BJ (cell line): ENCODE data around the gene KRTAP1-5. TPM values are rescaled to one million over a fixed set of nuclear protein-coding genes. Genes with fewer than 3 reads are reported as not detected.

Experiments used
- CTCF ChIA-PET: fragments of 350-600 bp; formaldehyde crosslinking; extraction: SDS; loops from one replicate; lab custom pipeline; 2021; ENCODE audit warnings: antibody characterized with exemption, inconsistent platforms; lab: Yijun Ruan, JAX
- POLR2A ChIA-PET: fragments of 300-600 bp; sonication (Branson Sonifier 250); formaldehyde crosslinking; extraction: SDS; loops from one replicate; lab custom pipeline; 2021; ENCODE audit warnings: antibody characterized with exemption; lab: Charles Lee
- DNase-seq: peaks from one replicate; pipeline ENCODE4 v3.0.0-alpha.2; 2011; ENCODE audit warnings: low read depth
- H3K27me3 ChIP-seq: 2 replicates; pipeline ENCODE4 v1.6.0; 2011; ENCODE audit warnings: low read length; ENCODE audit not compliant: control insufficient read depth, insufficient read depth
- H3K36me3 ChIP-seq: 2 replicates; pipeline ENCODE4 v1.5.1; 2011; ENCODE audit warnings: low read length; ENCODE audit not compliant: control insufficient read depth, insufficient read depth
- H3K4me3 ChIP-seq: 2 replicates; pipeline ENCODE4 v1.5.1; 2011; ENCODE audit warnings: low read depth, mild to moderate bottlenecking, control low read depth, low read length
- CTCF ChIP-seq: IDR thresholded peaks from 2 replicates; pipeline ENCODE4 v1.5.1; 2011; ENCODE audit warnings: low read depth, mild to moderate bottlenecking, control low read depth, inconsistent platforms, low read length, moderate library complexity; ENCODE audit not compliant: insufficient read depth
- polyA plus RNA-seq: library from polyadenylated mRNA; depleted of rRNA; stranded (reverse); fragments of >200 nt; gene quantifications from 2 replicates; pipeline ENCODE4 v1.2.3, GENCODE V29; 2011

Gene KRTAP1-5
- polyA plus RNA-seq, 1 experiment = 65.1 TPM

- ChIA-PET CTCF (no interaction called here), POLR2A (no interaction called here)
- no peaks in the 10 kb centered on the region for H3K27me3 ChIP-seq
- TF ChIP-seq CTCF = no peak
- no peak overlapping the region for H3K4me3 ChIP-seq
- H3K36me3 ChIP-seq = no peaks in the 10 kb centered on the region
- no peak for DNase-seq
These were observed 31.9 kb downstream of the KRTAP1-5 start for GRCh38 chr17:40995116-40995515.

DNA sequence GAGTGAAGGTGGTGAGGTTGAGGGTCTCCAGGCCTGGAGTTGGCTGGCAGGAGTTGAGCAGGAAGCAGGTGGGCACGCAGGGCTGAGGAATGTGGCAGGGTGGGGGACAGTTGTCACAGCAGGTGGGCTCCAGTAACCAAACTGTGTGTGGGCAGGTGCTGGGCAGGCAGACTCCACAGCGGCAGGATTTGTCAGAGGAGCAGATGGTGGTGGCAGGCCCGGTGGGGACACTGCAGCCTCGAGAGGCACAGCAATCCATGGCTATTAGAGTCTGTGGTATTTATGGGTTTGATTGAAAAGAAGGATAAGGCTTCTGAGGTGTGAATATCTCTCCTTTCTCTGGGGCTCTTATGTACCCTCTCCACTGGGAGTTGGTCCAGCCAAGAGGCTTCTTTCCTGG lies 33.2 kb downstream of the KRTAP1-5 start, which contains the start of gene KRTAP3-3:
KRTAP3-3 (minus strand) TSS at position 326 of the 400 bp plus-strand sequence; CDS start at position 259, 67 bp downstream.
- CTCF ChIA-PET = no interaction called here

GRCh38 chr17:40993084-40993483 lies 33.9 kb downstream of the KRTAP1-5 start:
- ChIA-PET POLR2A (no interaction called here), CTCF (no interaction called here)
- H3K36me3 ChIP-seq = no peaks in the 10 kb centered on the region
- TF ChIP-seq CTCF = no peak
- no peak overlapping the region for H3K4me3 ChIP-seq
- DNase-seq = no peak
- no peaks in the 10 kb centered on the region for H3K27me3 ChIP-seq

More for the DNA sequence above, 33.2 kb downstream of the KRTAP1-5 start, which contains the start of gene KRTAP3-3:
- POLR2A ChIA-PET = no interaction called here
- no peak for TF ChIP-seq CTCF
- no peak for DNase-seq
- no peak within 1 kb of the TSS for H3K4me3 ChIP-seq
- no peaks in the 10 kb centered on the region for H3K27me3 ChIP-seq
- no peaks in the 10 kb centered on the region for H3K36me3 ChIP-seq

DNA sequence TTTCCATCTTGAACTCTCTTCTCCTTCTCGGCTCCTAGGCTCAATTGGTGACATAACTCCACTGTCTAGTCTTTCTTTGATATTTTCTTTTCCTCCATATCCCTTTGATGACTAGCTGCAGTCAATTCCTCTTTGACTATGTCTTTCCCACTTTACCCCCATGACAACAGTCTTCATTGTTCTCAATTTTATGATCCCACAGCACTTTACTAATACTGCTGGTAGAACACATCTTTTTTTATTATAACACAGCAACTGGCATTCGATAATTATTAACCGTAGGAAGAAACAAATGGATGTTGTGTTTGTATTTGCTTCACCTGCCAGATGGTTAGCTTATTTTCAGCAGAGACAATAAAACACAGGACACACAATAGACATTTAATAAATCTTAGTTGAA lies 34.3 kb downstream of the KRTAP1-5 start:
- Histone ChIP-seq H3K36me3 (no peaks in the 10 kb centered on the region), H3K27me3 (no peaks in the 10 kb centered on the region), H3K4me3 (no peak overlapping the region)
- TF ChIP-seq CTCF = no peak
- CTCF ChIA-PET = no interaction called here
- DNase-seq = no peak
- POLR2A ChIA-PET = no interaction called here

GRCh38 chr17:40986920-40987319 lies 40.1 kb downstream of the KRTAP1-5 start:
- CTCF ChIA-PET = interaction anchor here (0.9 kb wide), 1 partner anchor 13 kb away, joined by 3 read pairs; no protein-coding TSS in a partner anchor
- no peak for TF ChIP-seq CTCF
- POLR2A ChIA-PET = no interaction called here
- H3K4me3 ChIP-seq = no peak overlapping the region
- H3K27me3 ChIP-seq = no peaks in the 10 kb centered on the region
- H3K36me3 ChIP-seq = no peaks in the 10 kb centered on the region
- no peak for DNase-seq
